ENCODE measurements around the gene RGL1. TPM values are rescaled to one million over a fixed set of nuclear protein-coding genes. Genes with fewer than 3 reads are reported as not detected.
"Not testable (repeated sequence)": the region's sequence is repeated elsewhere in the genome, so short reads cannot be mapped to it uniquely, and the experiment has no call there.

Gene RGL1
- total RNA-seq, 1 donor from 2014 or later, result 17.0 TPM

GRCh38 chr1:183761871-183762270 lies 43.0 kb upstream of the RGL1 start:
- Mint-ChIP-seq H3K27me3 (no peaks in the 10 kb centered on the region), H3K4me3 (no peak overlapping the region), H3K9me3 (peaks cover 15% of the 10 kb centered on the region), H3K36me3 (no peaks in the 10 kb centered on the region), H3K27ac (no peak overlapping the region), H3K4me1 (ENCODE audit: unreplicated experiment) (peaks cover 4% of the 10 kb centered on the region)
- no peak for DNase-seq (ENCODE audit: extremely low spot score, unreplicated experiment)
- TF ChIP-seq CTCF (conservative IDR thresholded peaks at IDR 0.05), result no peak

GRCh38 chr1:183762856-183763255 lies 42.1 kb upstream of the RGL1 start:
- H3K4me1 Mint-ChIP-seq (ENCODE audit: unreplicated experiment); H3K27me3 Mint-ChIP-seq; H3K36me3 Mint-ChIP-seq; H3K27ac Mint-ChIP-seq; DNase-seq (ENCODE audit: extremely low spot score, unreplicated experiment); H3K4me3 Mint-ChIP-seq: not testable (repeated sequence)
- H3K9me3 Mint-ChIP-seq, result peaks cover 15% of the 10 kb centered on the region

- no peak for TF ChIP-seq CTCF (conservative IDR thresholded peaks at IDR 0.05)
- Mint-ChIP-seq H3K27me3 (no peaks in the 10 kb centered on the region), H3K4me3 (no peak overlapping the region), H3K36me3 (no peaks in the 10 kb centered on the region), H3K4me1 (ENCODE audit: unreplicated experiment) (no peaks in the 10 kb centered on the region), H3K9me3 (peaks cover 15% of the 10 kb centered on the region), H3K27ac (no peak overlapping the region)
- DNase-seq (ENCODE audit: extremely low spot score, unreplicated experiment), result no peak
These were observed 39.9 kb upstream of the RGL1 start for GRCh38 chr1:183764981-183765380.

GRCh38 chr1:183769956-183770815 lies 34.7 kb upstream of the RGL1 start:
- Mint-ChIP-seq H3K27me3 (no peaks in the 10 kb centered on the region), H3K4me3 (no peak overlapping the region), H3K27ac (no peak overlapping the region), H3K4me1 (ENCODE audit: unreplicated experiment) (no peaks in the 10 kb centered on the region), H3K36me3 (peaks cover 6% of the 10 kb centered on the region), H3K9me3 (peaks cover 5% of the 10 kb centered on the region)
- DNase-seq (ENCODE audit: extremely low spot score, unreplicated experiment), result no peak
- TF ChIP-seq CTCF (conservative IDR thresholded peaks at IDR 0.05), result no peak

- TF ChIP-seq CTCF (conservative IDR thresholded peaks at IDR 0.05), result no peak
- Mint-ChIP-seq H3K4me1 (ENCODE audit: unreplicated experiment) (no peaks in the 10 kb centered on the region), H3K27me3 (no peaks in the 10 kb centered on the region), H3K36me3 (peaks cover 6% of the 10 kb centered on the region), H3K4me3 (no peak overlapping the region), H3K27ac (no peak overlapping the region), H3K9me3 (peaks cover 7% of the 10 kb centered on the region)
- no peak for DNase-seq (ENCODE audit: extremely low spot score, unreplicated experiment)
These were observed 34.1 kb upstream of the RGL1 start for GRCh38 chr1:183770816-183771128.

- peaks cover 7% of the 10 kb centered on the region for H3K9me3 Mint-ChIP-seq
These were observed 31.2 kb upstream of the RGL1 start for GRCh38 chr1:183773482-183774274.

More at GRCh38 chr1:183773482-183774274, 31.2 kb upstream of the RGL1 start:
- H3K36me3 Mint-ChIP-seq, result peaks cover 10% of the 10 kb centered on the region
- TF ChIP-seq CTCF (conservative IDR thresholded peaks at IDR 0.05), result no peak
- no peaks in the 10 kb centered on the region for H3K27me3 Mint-ChIP-seq
- peaks cover 5% of the 10 kb centered on the region for H3K4me1 Mint-ChIP-seq (ENCODE audit: unreplicated experiment)
- DNase-seq (ENCODE audit: extremely low spot score, unreplicated experiment), result no peak
- no peak overlapping the region for H3K27ac Mint-ChIP-seq
- H3K4me3 Mint-ChIP-seq, result no peak overlapping the region
